ENCODE measurements around the gene NR4A2.

NR4A2 gene

GRCh38 chr2:156339865-156340264, 7.3 kb upstream of the NR4A2 start:
- FAIRE-seq = peak; percentile 65

- peak; percentile 89 for FAIRE-seq
Observed at GRCh38 chr2:156339110-156339847, 6.8 kb upstream of the NR4A2 start.

GRCh38 chr2:156338578-156338977, 6.1 kb upstream of the NR4A2 start:
- peak; percentile 91 for FAIRE-seq

DNA sequence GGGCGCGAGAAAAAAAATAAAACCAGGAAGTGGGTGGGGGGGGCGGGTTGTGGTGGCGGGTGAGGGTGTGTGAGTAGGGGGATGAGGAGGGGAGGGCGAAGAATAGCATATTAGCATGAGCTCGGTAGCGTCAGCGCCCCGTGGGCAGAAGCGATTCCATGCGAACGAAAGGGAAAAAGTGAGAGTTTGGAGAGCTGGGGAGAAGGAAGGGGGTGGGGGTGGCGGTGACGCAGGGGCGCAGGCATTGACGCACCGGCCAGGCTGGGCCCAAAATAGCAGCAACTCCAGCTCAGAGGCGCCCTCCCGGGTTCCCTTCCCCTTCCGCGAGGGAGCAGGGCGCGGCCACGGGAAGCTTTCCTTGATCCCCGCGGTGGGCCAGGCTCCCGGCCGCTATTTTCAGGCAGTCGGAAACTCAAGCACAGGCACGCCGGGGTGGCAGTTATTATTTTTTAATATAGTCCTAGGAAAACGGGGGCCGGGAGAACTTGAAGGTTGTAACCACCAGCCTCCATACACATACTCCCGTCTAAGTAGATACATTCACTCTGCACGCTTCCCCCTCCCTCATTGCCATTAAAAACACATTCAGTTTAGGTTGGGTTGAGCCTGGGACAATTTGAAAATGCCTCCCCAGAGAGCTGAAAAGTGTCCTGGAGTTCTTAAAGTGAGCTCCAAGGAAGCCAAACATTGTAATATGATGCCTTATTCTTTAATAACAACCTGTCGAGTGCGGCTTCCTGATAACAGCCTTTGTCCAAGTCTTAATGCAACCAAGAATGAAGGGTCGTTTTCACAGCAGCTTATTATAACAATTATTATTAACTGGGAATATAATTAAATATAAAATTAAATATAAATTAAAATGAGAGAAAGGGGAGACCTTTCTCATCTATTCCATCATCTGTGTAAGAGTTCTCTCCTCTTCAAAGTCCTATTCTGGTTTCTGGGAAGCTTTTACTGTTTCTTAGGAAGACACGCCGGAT, 2.3 kb upstream of the NR4A2 start:
- FAIRE-seq = no peak

DNA sequence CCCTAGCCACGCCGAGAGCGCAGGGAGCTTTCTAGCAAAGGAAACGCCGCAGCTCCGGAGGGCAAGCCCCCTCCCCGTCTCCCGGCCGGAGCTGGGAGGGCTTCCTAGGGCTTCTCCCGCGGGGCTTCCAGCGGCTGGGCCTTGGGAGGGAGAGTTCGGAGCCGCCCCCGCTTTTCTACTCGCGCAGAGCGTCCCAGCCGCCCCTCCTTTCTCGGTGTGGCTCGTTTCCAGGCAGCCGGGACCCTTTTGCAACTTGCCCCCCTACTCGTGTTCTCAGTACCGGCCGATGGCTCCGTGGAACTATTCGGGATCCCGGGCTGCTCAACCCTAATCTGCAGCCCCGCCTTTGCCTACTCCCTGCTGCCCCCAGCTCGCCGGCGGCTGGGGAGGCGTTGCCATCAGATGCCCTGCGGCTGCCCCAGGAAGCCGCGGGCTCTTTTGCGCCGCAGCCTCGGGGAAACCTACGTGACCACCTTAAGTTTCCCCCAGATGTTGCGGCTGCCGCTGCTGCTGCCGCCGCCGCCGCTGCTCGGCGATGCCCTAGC, 1.5 kb upstream of the NR4A2 start:
- no peak for FAIRE-seq

- FAIRE-seq = no peak
Observed at GRCh38 chr2:156333274-156333950, 891 bp upstream of the NR4A2 start.

DNA sequence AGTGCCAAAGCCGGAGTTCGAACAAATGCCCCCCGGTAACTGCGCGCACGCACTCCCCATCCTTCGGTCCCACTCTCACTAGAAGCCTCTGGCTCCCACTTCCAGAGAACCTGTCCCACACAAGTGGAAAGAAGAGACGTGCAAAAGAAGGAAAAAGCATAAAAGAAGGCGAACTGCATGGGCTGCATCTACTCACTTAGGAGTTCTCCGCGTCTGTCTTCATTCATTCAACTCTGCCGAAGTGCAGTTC, 312 bp downstream of the NR4A2 start:
- no peak for FAIRE-seq

GRCh38 chr2:156331572-156332283, 793 bp downstream of the NR4A2 start:
- no peak for FAIRE-seq

DNA sequence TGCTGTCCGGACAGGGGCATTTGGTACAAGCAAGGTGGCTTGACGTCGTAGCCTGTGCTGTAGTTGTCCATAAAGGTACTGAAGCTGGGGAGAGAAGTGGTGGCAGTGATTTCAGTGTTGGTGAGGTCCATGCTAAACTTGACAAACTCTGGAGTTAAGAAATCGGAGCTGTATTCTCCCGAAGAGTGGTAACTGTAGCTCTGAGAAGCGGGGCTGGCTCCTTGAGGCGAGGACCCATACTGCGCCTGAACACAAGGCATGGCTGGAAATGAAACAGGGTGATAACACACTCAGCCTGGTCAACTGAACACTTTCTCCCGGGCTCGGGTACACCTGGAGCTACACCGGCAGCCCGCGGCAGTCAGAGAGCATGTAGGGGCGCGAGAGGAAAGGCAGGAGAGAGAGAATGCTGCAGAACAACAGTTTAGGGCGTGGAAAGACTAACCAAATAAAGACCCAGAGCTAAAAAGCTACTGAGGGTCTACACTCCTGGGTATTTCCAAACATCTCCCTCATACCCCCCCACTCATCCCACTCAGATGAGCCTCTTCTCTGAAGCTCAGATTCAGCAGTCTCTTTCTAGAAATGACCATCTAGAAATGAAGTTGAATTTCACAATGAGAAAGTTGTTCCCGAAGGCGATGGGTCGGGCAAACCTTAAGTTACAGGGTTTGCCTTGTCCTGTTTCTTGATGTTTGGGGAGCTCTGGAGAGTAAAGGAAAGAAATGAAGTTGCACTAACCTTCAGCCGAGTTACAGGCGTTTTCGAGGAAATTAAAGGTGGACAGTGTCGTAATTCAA, 2.4 kb downstream of the NR4A2 start:
- FAIRE-seq = no peak

DNA sequence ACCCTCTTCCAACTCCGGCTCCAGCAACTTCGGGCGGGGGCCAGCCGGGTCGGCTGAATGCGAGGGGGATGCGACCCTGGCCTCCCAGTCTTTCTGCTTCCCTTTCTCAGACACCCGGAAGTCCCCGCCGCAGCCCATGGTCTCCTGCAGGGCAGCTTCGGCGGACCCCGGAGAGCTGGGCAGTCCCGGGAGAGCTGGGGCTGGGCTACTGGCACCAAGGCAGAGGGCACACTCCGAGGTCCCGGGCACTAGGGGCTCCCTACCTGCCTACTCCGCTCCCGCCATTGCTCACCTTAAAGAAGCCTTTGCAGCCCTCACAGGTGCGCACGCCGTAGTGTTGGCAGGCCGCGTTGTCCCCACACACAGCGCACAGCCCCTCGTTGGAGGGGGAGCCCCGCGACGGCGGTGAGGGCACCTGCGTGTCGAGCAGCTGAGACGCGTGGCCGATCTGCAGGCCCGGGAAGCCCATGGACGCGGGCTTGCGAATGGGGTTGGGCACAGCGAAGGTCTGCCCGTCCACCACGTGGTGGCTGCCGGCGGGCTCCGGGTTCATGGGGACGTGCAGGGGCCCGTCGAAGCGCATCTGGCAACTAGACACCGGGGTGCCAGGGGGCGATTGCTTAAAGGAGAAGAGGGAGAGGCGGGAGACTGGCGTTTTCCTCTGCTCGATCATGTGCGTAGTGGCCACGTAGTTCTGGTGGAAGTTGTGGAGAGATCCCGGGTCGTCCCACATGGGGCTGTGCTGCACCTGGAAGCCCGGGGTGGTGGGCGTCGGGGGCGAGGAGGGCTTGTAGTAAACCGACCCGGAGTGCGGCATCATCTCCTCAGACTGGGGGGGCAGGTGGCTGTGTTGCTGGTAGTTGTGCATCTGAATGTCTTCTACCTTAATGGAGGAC, 3.2 kb downstream of the NR4A2 start:
- no peak for FAIRE-seq

- FAIRE-seq = no peak
Observed at GRCh38 chr2:156327835-156328695, 4.5 kb downstream of the NR4A2 start.

GRCh38 chr2:156326526-156327095, 5.9 kb downstream of the NR4A2 start:
- no peak for FAIRE-seq

DNA sequence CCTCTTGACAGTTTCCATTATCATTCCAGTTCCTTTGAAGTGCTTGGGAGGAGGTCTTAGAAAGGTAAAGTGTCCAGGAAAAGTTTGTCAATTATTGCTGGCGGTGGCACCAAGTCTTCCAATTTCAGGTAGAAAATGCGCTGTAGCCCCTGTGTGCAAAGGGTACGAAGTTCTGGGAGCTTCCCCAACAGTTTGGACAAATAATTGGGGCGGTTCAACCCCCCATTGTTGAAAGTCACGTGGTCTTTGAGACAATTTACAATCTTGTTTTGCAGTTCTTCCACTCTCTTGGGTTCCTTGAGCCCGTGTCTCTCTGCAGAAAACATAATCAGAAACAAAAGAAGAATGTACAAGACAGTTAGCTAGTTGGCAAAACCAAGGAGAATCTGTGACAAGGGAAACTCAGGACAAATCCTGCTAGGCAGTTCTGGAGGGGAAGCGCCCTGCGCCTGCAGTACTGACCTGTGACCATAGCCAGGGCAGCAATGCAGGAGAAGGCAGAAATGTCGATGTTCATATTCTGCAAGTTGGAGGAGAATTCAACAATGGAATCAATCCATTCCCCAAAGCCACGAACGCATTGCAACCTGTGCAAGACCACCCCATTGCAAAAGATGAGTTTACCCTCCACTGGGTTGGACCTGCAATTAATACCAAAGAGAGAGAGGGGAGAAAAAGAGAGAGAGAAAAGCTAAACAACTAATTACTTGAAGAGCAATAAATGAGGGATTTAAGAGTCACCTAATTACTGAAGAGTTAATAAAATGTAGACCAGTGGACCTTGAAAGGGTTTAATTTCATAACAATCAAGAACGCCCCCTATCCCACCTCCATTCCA, 6.6 kb downstream of the NR4A2 start:
- FAIRE-seq = no peak

DNA sequence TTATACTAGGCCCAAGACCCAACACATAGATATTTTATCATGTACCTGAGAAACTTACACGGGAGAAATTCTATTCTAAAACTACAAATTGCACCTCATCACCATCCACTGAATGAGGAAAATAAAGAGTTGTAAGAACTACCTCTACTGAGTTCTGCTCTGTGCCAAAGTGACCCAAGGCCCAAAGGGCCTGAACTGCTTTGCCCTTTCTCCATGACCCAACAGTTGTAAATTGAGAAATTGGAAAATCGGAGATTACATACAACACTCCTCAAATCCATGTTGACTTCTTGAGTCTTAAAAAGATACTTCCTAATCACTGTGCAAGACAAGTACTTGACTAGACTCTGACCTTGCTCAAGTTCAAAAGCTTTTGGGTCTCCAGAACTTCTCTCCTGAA, 8.8 kb downstream of the NR4A2 start:
- no peak for FAIRE-seq

DNA sequence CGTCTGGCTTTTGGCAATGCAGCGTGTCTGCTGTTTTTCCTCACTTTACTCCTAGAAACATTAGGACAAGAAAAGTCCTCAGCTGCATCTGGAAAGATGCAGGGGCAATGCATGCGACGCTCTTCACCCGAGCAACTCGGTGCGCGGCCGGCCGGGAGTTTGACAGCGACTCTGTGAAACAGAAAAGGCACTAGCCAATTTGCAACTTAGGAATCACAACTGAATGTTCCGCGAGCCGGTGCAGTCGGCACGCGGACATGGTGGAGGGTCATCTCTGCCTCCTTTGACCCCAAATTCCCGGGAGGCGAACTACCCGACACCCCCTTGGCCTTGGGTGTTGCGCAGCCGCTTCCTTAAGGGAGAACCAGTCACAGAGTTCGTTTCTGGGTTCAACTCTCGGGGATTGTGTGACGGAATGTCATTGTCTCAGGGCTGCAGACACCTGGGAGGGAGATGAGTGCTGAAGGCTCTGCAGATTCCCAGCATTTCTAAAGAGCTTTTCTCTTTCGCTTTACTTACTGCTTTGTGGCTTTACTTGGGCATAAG, 9.8 kb downstream of the NR4A2 start:
- no peak for FAIRE-seq

DNA sequence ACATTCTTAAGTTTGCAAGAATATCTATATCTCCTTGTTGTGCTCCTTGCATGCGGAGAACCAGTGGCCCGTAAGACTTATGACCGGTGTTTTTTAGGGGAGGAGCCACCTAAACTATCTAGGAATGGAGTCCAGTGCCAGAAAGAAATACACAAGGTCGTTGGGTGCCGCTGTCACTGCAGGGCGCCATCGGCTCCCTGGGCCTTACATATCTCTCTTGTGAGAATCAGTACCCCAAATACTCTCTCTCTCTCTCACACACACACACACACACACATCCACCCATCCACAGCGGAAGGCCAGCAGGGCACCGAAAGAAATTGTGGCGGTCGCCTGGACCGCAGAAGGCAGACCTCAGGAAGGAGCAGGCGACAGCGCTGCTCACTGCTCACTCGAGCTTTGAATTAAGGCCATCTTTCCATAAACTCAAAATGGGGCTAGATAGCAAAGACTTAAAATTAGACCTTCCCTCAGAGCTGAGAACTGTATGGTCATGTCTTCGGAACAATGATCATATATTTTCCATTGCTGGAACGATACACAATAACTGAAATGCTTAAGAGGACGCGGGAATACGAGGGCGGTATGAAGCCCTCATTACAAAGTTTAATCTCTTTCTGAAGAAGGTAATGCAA, 10.4 kb downstream of the NR4A2 start:
- no peak for FAIRE-seq

DNA sequence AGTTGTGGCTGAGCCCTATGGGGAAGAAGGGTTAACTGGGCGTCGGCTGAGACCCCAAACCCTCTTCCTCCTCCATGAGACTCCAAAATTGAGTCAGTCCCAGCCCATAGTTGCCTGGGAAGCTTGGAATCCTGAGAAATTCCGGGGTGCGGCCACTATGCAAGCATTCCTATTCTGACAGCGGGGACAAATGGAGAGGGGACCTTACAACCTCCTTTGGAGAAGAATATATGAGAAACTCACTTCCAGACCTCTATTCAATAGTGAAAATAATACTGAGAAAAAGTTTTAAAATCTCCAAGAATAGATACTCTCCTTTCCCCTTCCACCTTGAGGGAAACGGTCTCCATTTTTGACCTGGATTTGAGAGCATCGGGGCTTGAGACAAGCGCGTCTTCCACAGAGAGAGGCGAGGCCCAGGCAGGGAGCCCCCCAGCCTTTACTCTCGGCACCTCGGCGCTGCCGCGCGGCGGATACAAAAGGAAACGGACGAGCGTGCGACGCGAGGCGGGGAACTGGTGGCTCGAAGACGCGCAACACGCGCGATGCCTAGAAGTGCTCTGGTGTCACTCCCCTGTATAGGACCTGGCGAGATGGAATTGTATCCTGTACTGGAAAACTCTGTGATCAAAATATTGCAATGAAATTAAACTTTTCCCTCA, 11.1 kb downstream of the NR4A2 start:
- FAIRE-seq = no peak

Data from islet of Langerhans (tissue), 1 donor.